Measurements from ENCODE around the gene CDK2.

Gene CDK2

DNA sequence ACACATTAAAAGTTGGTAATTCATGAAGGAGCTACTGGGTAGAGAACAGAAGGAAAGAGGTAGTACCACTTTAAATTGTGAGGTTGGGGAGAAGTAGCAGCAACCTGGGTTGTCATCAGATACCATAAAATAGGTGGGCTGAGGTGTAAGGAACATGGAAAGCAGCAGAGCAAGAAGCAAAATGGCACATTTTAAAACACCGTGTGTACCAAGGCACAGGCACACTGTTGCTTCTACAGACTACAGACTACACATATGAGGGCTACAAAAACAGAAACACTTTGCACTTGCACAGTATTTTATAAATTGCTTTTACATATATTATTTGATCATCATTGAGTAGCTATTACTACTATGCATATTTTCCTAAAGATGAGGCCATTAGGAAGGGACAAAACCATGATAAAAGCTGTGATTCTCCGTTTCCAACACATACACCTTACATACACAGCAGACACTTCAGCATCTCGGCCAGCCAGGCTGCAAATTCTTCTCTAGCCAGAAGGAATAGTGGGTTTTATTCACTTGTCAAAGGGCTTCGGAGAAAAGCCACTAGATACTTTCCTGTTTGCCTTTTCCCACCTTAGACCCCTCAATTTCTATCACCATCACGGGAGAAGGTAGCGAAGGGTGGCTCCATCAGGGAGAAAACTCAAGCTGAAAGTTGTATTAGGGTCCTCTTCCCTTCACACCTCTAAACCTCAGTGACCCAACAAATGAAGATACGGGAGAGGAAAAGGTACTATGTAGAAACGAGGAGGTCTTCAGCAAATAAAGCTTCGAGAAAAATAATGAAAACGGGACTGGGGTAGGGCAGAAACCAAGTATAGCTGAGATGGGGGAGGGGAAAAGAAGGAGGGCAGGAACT, 40.5 kb upstream of the CDK2 start:
- no peak for DNase-seq (ENCODE audit: low spot score)
- Histone ChIP-seq H3K4me3 (ENCODE audit: severe bottlenecking) (peak overlapping the region; percentile 58), H3K9me3 (ENCODE audit: severe bottlenecking) (no peaks in the 10 kb centered on the region), H3K36me3 (ENCODE audit: low read depth) (peaks cover 45% of the 10 kb centered on the region), H3K4me1 (ENCODE audit: insufficient read depth, poor library complexity, severe bottlenecking) (peaks cover 33% of the 10 kb centered on the region), H3K27me3 (ENCODE audit: insufficient read depth, poor library complexity, severe bottlenecking) (no peaks in the 10 kb centered on the region), H3K27ac (ENCODE audit: poor library complexity, severe bottlenecking) (peak overlapping the region; percentile 98)
- ATAC-seq (ENCODE audit: low read depth): no peak
- TF ChIP-seq, protein P1, sequence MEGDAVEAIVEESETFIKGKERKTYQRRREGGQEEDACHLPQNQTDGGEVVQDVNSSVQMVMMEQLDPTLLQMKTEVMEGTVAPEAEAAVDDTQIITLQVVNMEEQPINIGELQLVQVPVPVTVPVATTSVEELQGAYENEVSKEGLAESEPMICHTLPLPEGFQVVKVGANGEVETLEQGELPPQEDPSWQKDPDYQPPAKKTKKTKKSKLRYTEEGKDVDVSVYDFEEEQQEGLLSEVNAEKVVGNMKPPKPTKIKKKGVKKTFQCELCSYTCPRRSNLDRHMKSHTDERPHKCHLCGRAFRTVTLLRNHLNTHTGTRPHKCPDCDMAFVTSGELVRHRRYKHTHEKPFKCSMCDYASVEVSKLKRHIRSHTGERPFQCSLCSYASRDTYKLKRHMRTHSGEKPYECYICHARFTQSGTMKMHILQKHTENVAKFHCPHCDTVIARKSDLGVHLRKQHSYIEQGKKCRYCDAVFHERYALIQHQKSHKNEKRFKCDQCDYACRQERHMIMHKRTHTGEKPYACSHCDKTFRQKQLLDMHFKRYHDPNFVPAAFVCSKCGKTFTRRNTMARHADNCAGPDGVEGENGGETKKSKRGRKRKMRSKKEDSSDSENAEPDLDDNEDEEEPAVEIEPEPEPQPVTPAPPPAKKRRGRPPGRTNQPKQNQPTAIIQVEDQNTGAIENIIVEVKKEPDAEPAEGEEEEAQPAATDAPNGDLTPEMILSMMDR (IDR thresholded peaks at IDR 0.05; ENCODE audit: poor library complexity, severe bottlenecking): no peak

DNA sequence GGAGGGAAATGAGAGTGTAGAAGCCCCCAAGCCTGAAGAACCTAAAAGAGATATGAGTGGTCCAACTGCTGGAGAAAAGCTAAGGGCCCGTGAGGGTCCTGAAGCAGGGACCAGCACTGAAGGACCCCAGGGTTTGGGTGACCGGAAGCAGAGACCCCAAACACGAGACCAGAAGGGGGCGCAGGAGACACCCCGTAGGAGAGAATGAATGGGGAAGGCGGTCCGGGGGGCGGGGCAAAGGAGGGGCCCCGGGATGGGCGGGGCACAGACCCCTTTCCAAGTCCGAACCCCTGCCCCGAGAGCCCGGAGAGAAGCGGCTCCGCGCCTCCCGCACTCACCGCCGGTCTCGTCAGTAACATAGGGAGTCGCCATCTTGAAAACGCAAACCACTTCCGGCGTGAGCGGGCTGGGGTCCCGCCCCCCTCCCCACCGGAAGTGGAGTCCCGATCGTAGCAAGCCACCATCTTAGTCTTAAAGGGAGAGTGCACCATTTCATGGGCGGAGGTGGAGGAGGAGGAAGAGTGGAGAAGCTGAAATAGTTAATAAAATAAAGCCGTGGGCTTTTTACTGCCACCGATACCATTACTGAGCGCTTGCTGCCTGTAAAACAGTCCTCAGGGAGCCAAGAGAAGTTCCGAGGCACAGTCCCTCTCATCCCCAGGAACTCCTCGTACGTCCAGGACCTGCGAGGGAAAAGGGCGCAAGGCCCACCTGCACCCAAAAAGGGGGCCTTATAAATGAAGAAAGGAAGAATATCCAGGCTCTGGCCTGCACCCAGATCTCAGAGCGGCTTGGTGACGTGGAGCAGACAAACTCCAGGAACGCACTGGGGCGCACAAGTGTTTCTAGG, 39.7 kb upstream of the CDK2 start:
- DNase-seq (ENCODE audit: low spot score): peak; percentile 93
- H3K4me3 ChIP-seq (ENCODE audit: severe bottlenecking): peak overlapping the region; percentile 58
- no peaks in the 10 kb centered on the region for H3K9me3 ChIP-seq (ENCODE audit: severe bottlenecking)
- peak overlapping the region; percentile 98 for H3K27ac ChIP-seq (ENCODE audit: poor library complexity, severe bottlenecking)
- TF ChIP-seq, protein P1 (IDR thresholded peaks at IDR 0.05; ENCODE audit: poor library complexity, severe bottlenecking): peak; percentile 95
- H3K27me3 ChIP-seq (ENCODE audit: insufficient read depth, poor library complexity, severe bottlenecking): no peaks in the 10 kb centered on the region
- peaks cover 39% of the 10 kb centered on the region for H3K36me3 ChIP-seq (ENCODE audit: low read depth)
- ATAC-seq (ENCODE audit: low read depth): peak; percentile 58
- peaks cover 33% of the 10 kb centered on the region for H3K4me1 ChIP-seq (ENCODE audit: insufficient read depth, poor library complexity, severe bottlenecking)

DNA sequence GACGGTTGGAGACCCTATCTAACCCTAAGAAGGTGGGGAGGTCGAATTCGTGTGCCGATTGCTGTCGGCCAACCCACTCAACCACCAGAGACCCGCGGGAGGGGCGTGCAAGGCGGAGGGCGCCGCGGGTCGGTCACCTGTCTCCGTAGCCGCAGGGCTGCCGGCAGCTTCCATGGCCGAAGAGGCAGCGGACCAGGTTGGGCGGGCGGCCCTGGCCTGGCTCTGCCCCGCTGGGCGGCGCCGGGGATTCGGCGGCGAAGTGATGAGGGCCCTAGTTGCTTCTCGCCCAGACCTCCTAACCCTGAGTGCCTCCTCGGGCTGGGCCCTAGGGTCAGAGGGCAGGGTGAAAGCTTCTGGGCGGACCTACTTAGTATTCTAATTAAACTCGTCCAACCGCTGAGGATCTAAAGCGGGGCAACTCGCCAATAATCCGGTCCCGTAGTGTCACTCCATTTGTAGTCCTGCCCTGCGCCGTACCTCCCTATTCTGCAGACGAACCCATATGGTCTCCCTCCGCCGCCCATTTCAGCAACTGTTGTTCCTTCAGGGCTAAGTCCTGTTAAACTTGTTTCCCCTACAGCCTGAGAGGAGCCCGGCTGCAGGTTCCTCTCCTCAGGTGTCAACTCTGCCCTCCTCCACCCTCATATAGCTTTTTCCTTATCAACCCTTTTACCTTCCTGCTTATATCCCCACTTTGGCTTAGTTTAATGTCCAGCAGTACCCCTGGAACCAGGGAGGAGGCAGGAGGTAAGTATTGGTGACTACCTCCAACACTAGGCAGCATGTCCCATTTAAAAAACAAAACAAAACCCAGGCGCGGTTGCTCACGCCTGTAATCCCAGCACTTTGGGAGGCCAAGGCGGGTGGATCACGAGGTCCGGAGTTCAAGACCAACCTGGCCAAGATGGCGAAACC, 38.8 kb upstream of the CDK2 start, which contains the start of gene PYM1:
Gene PYM1, minus strand, starts transcription at position 307 of the 915 bp plus-strand sequence. Its CDS starts 133 bp downstream, at position 174.
- peak within 1 kb of the TSS; percentile 98 for H3K27ac ChIP-seq (ENCODE audit: poor library complexity, severe bottlenecking)
- H3K9me3 ChIP-seq (ENCODE audit: severe bottlenecking): no peaks in the 10 kb centered on the region
- H3K4me3 ChIP-seq (ENCODE audit: severe bottlenecking): peak within 1 kb of the TSS; percentile 58
- peak; percentile 77 for DNase-seq (ENCODE audit: low spot score)
- ATAC-seq (ENCODE audit: low read depth): peak; percentile 21
- H3K27me3 ChIP-seq (ENCODE audit: insufficient read depth, poor library complexity, severe bottlenecking): no peaks in the 10 kb centered on the region
- TF ChIP-seq, protein P1 (IDR thresholded peaks at IDR 0.05; ENCODE audit: poor library complexity, severe bottlenecking): no peak
- peaks cover 37% of the 10 kb centered on the region for H3K4me1 ChIP-seq (ENCODE audit: insufficient read depth, poor library complexity, severe bottlenecking)
- peaks cover 35% of the 10 kb centered on the region for H3K36me3 ChIP-seq (ENCODE audit: low read depth)

DNA sequence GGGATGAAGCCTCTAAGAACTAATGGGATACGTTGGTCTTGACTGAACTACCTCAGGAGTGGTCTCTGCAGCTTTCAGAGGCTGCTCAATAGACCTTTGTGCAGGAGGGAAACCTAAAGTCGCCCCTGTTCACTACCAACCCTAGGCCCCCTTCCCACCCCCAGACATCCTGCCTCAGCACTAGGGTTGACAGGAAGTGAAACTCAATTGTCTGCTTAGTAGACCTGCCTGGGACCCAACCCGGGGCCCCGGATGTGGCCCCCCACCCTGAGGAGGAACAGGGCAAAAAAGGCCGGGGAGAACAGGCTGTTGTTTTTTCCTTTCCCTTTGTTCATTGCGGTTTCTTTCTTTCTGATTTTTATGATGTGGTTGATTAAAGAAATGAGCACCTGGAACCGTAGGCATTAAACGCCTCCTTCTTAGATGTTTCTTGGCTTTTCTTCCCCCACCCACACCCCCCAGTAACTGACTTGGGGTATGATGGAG, 37.3 kb upstream of the CDK2 start:
- H3K27ac ChIP-seq (ENCODE audit: poor library complexity, severe bottlenecking): peak overlapping the region; percentile 98
- H3K4me3 ChIP-seq (ENCODE audit: severe bottlenecking): no peak overlapping the region
- no peaks in the 10 kb centered on the region for H3K9me3 ChIP-seq (ENCODE audit: severe bottlenecking)
- DNase-seq (ENCODE audit: low spot score): no peak
- peaks cover 33% of the 10 kb centered on the region for H3K36me3 ChIP-seq (ENCODE audit: low read depth)
- ATAC-seq (ENCODE audit: low read depth): no peak
- no peaks in the 10 kb centered on the region for H3K27me3 ChIP-seq (ENCODE audit: insufficient read depth, poor library complexity, severe bottlenecking)
- peaks cover 48% of the 10 kb centered on the region for H3K4me1 ChIP-seq (ENCODE audit: insufficient read depth, poor library complexity, severe bottlenecking)
- TF ChIP-seq, protein P1 (IDR thresholded peaks at IDR 0.05; ENCODE audit: poor library complexity, severe bottlenecking): no peak

All from RWPE2 (cell line).